ENCODE results near the gene EFCAB5.
"Not testable (repeated sequence)": the region's sequence is repeated elsewhere in the genome, so short reads cannot be mapped to it uniquely, and the experiment has no call there.

Gene EFCAB5

DNA sequence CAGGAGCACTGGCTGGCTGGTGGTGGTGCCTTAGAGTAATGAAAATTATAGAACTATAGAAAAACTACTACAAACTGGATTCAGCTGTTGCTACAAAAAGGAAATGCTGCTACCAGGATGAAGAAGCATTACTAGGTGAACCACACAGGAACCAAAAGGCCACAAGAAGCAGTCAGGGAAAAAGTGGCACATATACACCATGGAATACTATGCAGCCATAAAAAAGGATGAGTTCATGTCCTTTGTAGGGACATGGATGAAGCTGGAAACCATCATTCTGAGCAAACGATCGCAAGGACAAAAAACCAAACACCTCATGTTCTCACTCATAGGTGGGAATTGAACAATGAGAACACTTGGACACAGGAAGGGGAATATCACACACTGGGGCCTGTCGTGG is 5.5 kb upstream of the EFCAB5 start:
- DNase-seq (ENCODE audit: low read depth in 2 of 2) = not testable (repeated sequence)

DNA sequence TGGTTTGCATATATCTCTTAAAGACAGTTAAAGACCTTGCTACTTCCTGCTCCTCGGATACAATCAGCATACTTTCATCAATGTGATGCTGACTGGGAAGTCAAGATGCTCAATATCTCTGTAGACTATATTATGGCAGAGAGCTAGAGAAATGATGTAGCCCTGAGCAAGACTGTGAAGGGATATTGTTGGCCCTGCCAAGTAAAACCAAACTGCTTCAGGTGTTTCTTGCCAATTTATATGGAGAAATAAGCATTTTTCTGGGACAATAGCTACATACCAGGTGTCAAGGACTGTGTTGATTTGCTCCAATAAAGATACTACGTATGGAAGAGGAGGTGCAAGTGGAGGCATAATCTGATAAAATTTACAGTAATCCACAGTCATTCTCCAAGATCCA is 4.7 kb upstream of the EFCAB5 start:
- DNase-seq (ENCODE audit: low read depth in 2 of 2) = no peak

DNA sequence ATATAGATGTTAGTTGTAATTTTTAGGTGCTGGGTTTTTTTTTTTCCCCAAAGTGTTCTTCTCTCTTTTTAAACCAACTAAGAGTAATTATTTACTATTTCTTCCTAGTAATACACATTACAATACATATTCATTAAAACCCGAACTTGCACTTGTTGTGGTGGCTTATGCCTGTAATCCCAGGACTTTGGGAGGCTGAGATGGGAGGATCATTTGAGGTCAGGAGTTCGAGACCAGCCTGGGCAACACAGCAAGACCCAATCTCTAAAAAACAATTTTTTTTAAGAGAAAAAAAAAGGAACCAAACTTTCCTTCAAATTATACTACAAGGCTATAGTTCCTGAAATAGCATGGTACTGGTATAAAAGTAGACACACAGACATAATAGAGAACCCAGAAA is 3.8 kb downstream of the EFCAB5 start:
- no peak for DNase-seq (ENCODE audit: low read depth in 2 of 2)

DNA sequence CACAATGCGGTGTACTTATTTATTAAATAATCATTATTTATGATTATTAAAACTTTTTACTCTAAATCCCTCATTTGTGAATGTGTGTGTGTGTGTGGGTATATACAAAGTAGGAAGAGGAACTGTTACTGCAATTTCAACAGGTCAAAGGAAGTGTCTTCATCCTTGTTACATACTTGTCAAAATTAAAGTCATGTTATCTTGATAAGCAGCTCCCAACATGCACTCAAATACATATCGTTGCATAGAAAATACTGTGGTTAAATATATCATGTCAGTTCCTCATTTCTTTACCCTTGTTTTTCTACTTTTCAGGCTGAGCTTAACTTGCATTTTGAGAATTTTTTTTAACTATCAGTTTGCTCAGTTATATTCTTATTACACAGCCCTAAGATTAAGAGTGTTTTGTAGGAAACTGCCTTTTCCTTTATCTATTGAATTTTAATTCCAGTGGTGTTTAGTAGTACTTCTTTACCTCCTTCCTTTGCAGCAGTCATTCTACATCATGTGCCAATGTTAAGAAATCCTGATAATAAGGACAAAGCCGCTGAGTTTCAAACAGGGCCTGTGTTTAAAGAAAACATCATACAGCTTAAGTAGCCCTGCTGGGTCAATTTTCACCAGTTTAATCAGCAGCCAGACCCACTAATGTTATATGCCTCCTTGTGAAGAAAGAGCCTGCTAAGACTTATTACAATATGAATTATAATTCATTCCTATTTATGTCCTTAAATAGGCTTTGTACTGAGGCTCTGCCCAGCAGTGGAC is 7.2 kb downstream of the EFCAB5 start:
- no peak for DNase-seq (ENCODE audit: low read depth in 2 of 2)

DNA sequence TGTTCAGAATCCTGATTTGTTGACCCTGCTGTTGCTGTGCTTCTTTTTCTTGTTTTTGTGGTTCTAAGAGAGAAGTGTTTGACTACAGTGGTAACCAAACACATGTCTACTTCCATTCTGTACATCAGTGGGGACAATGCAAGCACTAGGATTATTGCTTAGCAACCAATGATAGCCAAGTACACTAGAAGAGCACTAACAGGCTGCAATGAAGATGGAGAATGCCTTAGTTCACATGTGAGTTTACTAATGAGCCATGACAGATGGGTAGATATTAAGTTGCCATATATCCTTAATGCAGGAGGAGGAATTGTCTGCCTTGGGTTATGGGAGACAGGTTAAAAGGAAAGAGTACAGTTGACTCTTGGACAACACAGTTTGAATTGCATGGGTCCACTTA is 8.3 kb downstream of the EFCAB5 start:
- DNase-seq (ENCODE audit: low read depth in 2 of 2) = no peak

DNA sequence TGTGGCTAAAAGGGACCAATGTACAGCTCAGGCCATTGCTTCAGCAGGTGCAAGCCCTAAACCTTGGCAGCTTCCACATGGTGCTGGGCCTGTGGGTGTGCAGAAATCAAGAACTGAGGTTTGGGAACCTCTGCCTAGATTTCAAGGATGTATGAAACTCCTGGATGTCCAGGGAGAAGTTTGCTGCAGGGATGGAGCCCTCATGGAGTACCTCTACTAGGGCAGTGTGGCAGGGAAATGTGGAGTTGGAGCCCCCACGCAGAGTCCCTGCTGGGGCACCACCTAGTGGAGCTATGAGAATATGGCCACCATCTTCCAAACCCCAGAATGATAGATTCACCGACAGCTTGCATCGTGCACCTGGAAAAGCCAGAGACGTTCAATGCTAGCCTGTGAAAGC is 13.0 kb downstream of the EFCAB5 start:
- DNase-seq (ENCODE audit: low read depth in 2 of 2) = no peak

DNA sequence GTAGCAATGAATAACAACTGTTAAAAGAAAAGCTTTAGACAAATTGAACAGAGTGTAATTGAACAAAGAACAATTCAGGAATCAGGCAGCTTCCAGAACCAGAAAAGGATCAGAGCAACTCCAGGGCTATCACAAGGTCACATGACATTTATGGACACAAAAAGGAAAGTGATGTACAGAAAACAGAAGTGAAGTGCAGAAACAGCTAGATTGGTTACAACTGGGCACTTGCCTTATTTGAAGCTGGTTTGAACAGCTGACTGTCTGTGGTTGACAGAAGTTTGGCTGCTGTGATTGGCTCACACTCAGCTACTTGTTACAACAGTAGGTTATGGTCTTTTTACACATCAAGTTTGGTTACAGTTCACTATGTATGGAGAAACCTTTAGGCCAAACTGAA is 14.8 kb downstream of the EFCAB5 start:
- DNase-seq (ENCODE audit: low read depth in 2 of 2) = no peak

DNA sequence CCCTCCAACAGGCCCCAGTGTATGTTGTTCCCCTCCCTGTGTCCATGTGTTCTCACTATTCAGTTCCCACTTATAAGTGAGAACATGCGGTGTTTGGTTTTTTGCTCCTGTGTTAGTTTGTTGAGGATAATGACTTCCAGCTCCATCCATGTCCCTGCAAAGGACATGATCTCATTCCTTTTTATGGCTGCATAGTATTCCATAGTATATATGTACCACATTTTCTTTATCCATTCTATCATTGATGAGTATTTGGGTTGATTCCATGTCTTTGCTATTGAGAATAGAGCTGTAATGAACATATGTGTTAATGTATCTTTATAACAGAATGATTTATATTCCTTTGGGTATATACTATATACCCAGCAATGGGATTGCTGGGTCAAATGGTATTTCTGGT is 16.1 kb downstream of the EFCAB5 start:
- not testable (repeated sequence) for DNase-seq (ENCODE audit: low read depth in 2 of 2)

DNA sequence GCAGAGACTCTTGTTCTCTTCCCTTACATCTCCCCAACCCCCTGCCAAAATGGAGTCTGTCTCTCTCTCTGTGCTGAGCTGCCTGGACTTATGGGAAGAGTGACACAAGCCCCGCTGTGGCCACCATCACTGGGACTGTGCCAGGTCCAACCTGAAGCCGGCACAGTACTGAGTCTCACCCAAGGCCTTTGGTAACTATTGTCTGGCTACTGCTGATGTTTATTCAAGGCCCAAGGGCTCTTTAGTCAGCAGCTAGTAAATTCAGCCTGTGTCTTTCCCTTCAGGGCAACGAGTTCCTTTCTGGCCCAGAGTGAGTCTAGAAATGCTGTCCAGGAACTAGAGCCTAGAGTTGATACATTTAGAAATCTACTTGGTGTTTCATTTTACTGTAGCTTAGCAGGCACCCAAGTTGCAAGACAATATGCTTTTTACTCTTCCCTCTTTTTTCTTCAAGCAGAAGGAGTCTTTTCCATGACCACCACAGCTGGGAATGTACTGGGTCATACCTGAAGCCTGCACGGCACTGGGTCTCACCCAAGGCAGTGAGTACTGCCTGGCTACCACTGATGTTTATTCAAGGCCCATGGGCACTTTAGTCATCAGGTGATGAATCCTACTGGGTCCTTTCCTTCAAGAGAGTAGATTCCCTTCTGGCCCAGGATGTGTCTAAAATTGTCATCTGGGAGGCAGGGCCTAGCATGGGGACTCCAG is 17.7 kb downstream of the EFCAB5 start:
- no peak for DNase-seq (ENCODE audit: low read depth in 2 of 2)

DNA sequence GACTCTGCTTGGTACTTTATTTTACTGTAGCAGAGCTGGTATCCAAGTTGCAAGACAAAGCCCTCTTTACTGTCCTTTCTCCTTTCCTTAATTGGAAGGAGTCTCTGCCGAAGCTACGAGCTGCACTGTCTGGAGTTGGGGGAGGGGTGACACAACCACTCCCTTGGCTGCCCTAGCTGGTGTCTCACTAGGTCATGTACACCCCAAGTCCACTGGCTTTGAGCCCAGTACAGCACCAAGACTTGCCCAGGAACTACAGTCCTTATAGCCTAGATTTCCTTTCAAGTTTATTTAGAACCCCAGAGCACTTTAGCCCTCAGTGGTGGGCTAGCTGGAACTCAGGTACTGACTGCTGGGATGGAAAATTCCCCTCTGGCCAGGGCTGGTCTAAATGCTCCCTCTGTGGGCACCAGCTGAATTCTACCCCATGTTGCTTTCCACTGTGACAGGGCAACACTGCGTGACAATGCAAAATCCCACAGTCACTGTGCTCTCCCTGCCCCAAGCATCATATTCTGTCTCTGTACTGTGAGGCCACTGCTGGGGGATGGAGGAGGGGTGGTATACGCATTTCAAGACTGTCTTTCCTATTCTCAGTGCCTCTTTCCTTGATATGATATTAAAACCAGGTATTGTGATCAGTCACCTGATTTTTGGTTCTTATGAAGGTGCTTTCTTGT is 18.4 kb downstream of the EFCAB5 start:
- DNase-seq (ENCODE audit: low read depth in 2 of 2) = no peak

DNA sequence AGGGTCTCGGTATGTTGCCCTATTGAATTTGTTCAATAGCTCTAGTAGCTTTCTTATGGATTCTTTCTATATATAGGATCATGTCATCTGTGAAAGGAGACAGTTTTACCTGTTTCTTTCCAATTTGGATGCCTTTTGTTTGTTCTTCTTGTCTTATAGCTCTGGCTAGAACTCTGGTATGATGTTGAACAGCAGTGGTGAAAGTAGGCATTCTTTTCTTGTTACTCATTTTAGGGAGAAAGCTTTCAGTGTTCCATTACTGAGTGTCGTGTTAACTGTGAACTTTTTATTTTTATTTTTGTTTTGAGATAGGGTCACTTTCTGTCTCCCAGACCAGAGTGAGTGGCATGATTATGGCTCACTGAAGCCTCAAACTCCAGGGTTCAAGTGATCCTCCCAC is 21.2 kb downstream of the EFCAB5 start:
- DNase-seq (ENCODE audit: low read depth in 2 of 2) = no peak

DNA sequence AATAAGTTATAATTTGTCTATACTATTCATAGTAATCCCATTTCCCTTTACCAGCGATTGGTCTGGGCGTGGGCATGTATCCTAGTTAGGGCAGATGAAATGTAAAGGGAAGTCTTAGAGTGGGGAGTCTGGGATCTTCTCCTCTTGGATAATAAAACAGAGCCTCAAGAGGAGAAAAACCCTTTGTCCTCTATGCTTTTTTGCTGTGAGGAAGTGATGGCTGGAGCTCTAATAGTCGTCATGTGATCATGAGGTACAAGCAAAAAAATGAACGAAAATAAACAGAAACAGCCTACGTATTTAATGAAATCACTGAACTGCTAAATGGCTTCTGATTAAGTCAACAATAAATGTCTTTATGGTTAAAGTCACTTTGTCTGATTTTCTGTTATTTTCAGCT is 26.8 kb downstream of the EFCAB5 start:
- no peak for DNase-seq (ENCODE audit: low read depth in 2 of 2)

DNA sequence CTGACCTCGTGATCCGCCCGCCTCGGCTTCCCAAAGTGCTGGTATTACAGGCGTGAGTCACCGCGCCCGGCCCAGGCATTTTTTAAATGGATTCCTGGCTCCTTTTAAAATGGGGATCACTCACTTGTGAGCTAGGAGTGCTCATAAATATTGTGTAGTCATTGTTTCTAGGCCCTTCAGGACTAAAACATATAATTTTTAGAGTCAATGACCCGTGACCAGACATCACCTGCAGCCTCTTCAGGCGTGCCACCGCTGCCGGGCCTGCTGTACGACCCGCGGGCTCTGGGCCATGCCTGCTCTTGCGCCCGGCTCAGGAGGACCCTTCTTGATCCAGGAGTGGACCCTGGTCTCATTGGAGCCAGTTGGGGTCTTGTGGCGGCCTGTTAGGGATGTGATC is 30.8 kb downstream of the EFCAB5 start:
- DNase-seq (ENCODE audit: low read depth in 2 of 2) = no peak

DNA sequence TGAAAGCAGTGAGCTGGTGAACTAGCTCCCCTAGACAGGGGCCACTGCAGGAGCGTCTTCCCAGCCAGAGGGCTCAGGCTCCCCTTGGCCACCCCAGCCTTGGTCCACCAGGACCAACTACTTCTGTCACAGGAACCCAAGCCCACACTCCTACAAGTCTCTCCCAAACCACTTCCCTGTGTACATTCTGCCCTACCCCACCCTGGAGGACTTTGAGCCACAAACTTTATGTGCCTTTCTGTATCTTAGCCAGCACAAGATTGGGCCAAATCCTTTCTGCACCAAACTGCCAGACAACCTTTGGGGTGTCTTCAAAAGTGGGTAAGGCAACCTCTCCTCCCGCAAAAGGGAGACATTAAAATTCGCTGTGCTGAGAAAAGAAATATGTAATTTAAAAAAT is 31.6 kb downstream of the EFCAB5 start:
- no peak for DNase-seq (ENCODE audit: low read depth in 2 of 2)

DNA sequence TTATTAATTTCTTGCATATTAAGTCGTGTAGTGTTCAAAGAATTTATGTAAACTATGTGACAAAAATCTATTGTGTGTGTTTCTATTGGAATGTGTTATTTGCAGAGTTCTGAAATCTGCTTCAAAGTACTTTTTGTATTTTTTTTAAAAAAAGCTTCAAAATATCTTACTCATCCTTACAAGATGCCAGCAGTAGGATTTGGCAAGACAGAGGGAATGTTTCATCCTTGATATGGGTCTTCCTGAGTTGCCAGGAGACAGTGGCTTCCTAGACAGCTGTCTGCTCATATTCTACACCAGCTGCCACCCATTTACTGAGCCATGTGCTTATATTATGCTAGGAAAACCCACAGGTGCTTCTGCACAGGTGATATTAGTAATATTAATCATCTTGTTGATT is 36.4 kb downstream of the EFCAB5 start:
- DNase-seq (ENCODE audit: low read depth in 2 of 2) = peak in 1 of 2 experiments; percentile 1

DNA sequence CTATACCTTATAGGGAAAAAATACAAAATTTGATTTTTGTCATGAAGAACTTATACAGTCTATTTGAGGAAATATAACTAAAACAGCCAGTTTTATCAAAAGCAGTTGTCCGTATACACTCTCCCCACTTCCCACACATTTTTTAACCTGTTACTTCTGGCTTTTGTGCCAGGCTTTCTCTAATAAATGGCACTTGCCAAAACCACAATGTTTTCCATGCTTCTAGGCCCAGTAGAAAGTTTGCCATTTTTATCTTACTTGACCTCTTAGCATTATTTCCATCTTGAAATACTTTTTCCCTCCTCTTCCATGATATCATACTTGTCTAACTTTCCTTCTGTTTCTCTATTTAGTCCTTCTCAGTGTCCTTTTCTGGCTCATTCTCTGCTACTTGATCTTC is 38.8 kb downstream of the EFCAB5 start:
- no peak for DNase-seq (ENCODE audit: low read depth in 2 of 2)

DNA sequence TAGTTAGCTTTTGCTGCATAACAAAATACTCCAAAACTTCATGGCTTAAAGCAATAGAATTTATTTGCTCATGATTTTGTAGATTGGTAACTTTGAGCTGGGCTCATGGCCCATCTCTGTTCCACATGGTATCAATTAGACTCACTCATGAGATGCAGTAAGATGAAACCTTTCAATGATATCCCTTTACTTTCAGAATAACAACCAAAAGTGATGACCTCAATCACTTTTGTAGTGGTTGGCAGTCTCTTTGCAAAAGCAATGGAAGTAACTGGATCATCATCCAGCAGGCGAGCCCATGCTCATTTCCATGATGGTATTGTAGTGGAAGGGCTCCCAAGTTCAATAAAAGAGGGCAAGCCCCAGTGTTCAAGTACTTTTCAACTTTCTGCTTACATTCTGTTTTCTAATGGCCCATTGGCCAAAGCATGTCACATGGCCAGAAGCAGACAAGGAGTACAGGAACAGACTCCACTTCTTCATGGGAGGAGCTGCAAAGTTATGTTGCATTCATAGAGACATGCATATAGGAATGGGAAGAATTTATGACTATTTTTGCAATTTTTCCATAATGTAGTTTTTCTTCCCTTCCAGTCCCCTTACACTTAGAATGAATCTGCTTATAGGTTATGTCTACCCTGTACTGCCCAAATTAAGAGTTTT is 41.7 kb downstream of the EFCAB5 start:
- peak in 1 of 2 experiments; percentile 15 for DNase-seq (ENCODE audit: low read depth in 2 of 2)

DNA sequence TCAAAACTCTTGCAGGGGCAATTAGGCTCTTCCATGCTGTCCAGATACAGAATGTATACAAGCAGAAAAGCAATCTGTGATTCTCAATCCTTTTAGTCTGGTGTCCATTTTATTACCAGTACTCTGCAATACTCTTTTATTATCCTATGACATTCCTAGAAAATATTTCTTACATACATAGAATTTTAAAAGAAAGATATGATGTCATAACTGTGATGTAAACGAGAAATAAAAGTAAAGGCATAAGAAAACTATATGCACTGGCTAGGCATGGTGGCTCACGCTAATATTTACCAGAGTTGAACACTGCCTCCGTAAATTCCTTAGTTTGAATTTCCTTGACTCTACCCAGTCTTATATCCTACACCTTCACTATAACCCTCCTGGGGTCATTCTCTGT is 55.0 kb downstream of the EFCAB5 start:
- DNase-seq (ENCODE audit: low read depth in 2 of 2) = no peak

DNA sequence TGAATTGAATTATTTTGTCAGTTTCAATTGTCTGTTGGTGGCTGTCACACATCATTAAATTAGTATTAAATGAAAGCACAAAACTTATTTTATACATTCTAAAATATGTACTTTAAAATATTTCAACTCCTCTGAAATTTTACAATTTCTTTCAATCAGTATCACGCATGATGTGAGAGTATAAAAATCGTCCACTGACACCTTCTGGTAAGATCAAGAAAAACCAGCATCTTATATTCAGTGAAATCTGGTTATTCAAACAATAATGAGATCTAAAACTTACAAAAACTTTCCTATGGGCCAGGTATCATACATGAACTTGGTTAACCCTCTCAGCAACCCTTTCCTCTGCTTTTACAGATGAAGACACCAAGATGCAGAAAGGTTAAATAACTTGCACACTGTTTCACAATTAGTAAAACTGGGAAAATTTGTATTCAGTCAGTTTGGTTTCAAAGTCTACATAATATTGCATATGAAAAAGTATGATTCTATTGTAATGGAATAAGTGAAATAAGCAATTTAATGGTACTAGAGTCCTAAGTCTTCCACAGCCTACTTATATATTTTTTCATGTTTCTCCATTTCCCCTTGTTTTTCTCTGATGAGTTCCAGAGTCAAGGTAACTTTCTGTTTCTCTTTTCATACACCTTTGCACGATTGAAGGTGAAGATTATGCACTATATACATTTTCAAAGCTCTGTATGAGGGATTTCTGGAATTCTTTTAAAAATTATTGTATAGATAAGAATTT is 58.7 kb downstream of the EFCAB5 start:
- no peak for DNase-seq (ENCODE audit: low read depth in 2 of 2)

DNA sequence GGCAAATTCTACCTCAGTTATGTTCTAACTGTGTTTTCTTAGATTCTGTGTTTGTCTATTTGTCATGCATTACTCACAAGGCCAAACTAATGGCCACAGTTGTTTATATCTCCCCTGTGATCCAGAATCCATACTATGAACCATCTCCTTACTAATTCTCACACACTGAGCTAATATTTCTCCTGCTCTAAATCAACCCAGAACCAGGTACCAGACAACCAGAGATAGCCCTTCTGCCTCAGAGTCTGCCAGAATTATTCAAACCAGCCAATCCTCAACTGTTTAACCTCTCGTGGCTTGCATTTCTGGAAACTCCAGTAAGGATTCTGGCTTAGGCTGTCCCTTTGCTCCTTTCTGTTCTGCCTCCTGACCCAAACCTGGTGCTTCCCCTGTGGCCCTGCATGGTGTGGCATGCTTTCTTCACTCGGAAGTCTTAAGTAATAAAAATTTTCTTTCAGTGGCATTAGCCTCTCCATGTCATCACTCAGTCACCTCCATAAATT is 59.4 kb downstream of the EFCAB5 start:
- no peak for DNase-seq (ENCODE audit: low read depth in 2 of 2)

DNA sequence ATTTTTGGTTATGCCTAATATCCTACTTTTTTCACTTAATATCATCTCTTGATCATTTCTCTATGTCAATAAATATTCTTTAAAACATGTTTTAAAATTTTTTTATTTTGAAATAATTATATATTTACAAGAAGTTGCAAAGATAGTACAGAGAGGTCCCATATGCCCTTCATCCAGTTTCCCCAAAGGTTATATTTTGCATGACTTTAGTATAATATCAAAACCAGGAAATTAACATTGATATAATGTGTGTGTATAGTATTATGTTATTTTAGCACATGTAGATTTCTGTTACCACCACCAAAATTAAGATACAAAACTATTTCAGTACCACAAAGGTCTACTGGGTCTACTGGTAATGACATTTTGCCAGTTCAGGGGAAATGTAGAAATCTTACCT is 60.7 kb downstream of the EFCAB5 start:
- no peak for DNase-seq (ENCODE audit: low read depth in 2 of 2)

All from fibroblast of skin of left quadriceps (primary cell).